HG03159 (cell line): ENCODE data around the gene TAB3.
"Not testable (repeated sequence)": the region's sequence is repeated elsewhere in the genome, so short reads cannot be mapped to it uniquely, and the experiment has no call there.

ENCODE experiments used
- ATAC-seq: cut with Tn5 transposase; IDR thresholded peaks from one replicate; pipeline ENCODE4 v1.9.1; 2021; ENCODE audit warnings: mild to moderate bottlenecking, moderate library complexity; ENCODE audit not compliant: unreplicated experiment

The TAB3 gene

GRCh38 chrX:30819080-30819479 lies 70.0 kb downstream of the TAB3 start:
- no peak for ATAC-seq

- ATAC-seq = no peak
Observed at GRCh38 chrX:30816079-30816478, 73.0 kb downstream of the TAB3 start.

GRCh38 chrX:30814978-30815377 lies 74.1 kb downstream of the TAB3 start:
- ATAC-seq = peak; percentile 55

DNA sequence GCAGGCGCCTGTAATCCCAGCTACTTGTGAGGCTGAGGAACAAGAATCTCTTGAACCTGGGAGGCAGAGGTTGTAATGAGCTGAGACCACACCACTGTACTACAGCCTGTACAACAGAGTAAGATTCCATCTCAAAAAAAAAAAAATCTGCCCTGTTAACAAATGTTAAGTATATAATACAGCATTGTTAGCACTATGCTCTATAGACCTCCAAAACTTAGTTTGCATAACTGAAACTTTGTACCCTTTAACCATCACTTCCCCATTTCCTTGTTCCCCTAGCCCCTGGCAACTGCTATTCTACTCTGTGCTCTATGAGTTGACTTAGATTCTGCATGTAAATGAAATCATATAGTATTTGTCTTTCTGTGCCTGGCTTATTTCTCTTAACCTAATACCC lies 76.7 kb downstream of the TAB3 start:
- peak; percentile 95 for ATAC-seq

DNA sequence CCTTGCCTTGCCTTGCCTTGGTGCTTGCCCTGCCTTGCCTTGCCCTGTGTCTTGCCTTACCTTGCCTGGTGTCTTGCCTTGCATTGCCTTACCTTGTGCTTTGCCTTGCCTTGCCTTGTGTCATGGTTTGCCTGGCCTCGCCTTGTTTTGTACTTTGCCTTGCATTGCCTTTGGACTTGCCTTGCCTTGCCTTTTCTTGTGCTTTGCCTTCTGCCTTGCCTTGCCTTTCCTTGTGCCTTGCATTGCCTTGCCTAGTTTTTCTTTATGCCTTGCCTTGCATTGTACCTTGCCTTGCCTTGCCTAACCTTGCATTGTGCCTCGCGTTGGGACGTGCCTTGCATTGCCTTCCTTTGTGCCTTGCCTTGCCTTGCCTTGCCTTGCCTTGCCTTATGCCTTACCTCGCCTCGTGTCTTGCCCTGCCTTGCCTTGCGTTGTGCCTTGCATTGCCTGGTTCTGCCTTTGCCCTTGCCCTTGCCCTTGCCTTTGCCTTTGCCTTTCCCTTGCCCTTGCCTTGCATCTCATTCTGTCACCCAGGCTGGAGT lies 82.8 kb downstream of the TAB3 start:
- no peak for ATAC-seq

DNA sequence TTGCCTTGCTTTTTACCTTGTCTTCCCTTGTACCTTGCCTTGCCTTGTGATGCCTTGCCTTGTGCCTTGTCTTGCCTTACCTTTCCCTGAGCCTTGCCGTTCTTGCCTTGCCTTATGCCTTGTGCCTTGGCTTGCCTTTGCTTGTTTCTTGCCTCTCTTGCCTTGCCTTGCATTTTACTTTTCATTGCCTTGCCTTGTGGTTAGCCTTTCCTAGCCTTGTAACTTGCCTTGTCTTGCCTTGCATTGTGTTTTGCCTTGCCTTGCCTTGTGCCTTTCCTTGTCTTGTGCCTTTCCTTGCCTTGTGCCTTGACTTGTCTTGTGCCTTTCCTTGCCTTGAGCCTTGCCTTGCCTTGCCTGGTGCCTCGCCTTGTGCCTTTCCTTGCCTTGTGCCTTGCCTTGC lies 84.6 kb downstream of the TAB3 start:
- no peak for ATAC-seq

DNA sequence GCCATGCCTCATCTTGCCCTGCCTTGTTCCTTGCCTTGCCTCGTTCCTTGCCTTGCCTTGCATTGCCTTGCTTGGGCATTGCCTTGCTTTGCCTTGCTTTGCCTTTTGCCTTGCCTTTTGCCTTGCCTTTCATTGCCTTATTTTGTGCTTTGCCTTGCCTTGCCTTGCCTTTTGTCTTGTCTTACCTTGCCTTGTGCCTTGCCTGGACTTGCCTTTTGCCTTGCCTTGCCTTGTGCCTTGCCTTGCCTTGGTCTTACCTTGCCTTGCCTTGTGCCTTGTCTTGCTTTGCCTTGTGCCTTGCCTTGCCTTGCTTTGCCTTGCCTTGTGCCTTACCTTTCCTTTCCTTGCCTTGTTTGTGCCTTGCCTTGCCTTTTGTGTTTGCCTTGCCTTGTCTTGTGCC lies 88.2 kb downstream of the TAB3 start:
- ATAC-seq = no peak

DNA sequence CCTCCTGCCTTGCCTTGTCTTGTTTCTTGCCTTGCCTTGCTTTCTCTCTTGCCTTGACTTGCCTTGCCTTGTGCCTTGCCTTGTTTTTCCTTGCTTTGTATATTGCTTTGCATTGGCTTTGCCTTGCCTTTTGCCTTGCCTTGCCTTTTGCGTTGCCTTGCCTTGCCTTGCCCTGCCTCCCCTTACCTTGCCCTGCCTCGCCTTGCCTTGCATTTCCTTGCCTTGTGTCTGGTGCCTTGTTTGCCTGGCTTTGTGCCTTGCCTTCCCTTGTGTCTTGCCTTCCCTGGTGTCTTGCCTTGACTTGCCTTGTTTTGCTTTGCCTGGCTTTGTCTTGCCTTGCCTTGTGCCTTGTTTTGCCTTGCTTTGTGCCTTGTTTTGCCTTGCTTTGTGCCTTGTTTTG lies 89.7 kb downstream of the TAB3 start:
- ATAC-seq = no peak

GRCh38 chrX:30798810-30799209 lies 90.2 kb downstream of the TAB3 start:
- ATAC-seq = no peak

DNA sequence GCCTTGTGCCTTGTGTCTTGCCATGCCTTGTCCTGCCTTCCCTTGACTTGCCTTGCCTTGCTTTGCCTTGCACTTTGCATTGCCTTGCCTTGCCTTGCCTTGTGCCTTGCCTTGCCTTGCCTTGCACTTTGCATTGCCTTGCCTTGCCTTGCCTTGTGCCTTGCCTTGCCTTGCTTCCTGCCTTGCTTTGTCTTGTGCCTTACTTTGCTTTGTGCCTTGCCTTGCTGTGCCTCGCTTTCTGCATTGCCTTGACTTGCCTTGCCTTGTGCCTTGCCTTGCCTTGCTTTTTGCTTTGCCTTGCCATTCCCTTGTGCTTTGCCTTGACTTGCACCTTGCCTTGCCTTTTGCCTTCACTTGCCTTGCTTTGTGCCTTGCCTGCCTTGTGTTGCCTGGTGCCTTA lies 91.8 kb downstream of the TAB3 start:
- not testable (repeated sequence) for ATAC-seq

DNA sequence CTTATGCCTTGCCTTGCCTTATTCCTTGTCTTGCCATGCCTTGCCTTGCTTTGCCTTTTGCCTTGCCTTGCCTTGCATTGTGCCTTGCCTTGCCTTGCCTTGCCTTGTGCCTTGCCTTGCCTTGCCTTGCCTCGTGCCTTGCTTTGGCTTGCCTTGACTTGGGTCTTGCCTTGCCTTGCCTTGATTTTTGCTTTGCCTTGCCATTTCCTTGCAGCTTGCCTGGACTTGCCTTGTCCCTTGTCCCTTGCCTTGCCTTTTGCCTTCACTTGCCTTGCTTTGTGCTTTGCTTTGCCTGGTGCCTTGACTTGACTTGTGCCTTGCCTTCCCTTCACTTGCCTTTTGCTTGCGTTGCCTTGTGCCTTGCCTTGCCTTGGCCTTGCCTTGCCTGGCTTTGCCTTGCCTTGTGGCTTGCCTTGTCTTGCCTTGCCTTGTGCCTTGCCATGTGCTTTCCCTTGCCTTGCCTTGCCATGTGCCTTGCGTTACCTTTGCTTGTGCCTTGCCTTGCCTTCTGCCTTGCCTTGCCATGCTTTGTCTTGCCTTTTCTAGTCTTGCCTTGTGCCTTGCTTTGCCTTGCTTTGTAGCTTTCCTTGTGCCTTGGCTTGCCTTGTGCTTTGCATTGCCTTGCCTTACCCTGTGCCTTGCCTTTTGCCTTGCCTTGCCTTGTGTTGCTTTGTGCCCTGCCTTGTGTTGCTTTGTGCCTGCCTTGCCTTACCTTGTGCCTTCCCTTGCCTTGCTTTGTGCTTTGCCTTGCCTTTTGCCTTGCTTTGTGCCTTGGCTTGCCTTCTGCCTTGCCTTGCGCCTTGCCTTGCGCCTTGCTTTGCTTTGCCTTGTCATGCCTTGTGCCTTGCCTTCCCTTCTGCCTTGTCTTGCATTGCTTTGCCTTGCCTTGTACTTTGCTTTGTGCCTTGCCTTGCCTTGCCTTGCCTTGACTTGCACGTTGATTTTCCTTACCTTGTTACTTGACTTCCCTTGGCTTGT lies 92.8 kb downstream of the TAB3 start:
- ATAC-seq = no peak

- ATAC-seq = no peak
Observed at GRCh38 chrX:30794497-30794896, 94.6 kb downstream of the TAB3 start.

- no peak for ATAC-seq
Observed at GRCh38 chrX:30793767-30794103, 95.3 kb downstream of the TAB3 start.

DNA sequence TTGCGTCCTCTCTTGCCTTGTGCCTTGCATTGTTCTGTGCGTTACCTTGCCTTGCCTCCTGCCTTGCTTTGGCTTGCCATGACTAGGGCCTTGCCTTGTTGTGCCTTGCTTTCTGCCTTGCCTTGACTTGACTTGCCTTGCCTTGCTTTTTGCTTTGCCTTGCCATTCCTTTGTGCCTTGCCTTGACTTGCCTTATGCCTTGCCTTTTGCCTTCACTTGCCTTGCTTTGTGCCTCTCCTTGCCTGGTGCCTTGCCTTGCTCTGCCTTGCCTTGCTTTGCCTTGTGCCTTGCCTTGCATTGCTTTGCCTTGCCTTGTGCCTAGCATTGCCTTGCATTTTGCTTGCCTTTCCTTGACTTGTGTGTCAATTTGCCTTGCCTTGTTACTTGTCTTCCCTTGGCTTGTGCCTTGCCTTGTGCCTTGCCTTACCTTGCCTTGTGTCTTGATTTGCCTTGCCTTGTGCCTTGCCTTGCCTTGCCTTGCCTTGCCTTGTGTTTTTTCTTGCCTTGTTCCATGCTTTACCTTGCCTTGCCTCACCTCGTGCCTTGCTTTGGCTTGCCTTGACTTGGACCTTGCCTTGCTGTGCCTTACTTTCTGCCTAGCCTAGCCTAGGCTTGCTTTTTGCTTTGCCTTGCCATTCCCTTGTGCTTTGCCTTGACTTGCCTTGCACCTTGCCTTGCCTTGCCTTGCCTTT lies 95.8 kb downstream of the TAB3 start:
- ATAC-seq = no peak

GRCh38 chrX:30791296-30792278 lies 97.5 kb downstream of the TAB3 start:
- no peak for ATAC-seq

DNA sequence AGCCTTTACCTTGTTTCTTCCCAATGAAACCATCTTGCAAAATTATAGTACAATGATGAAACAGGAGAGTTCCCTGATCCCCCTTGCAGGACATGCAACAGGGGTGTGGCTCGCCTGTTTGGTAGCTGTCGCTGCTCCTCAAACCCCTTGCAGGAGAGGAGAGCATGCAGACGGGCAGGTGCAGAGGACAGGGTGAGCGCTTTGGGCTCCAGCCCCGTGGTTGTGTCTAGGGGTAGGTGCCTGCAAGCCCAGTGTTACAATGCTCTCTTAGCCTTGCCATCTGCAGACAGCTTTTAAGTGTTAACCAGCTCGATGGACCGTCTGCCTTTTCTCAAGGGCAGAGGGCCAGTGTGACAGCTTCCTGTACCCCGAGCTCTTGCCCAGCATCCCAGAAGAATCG lies 102.0 kb downstream of the TAB3 start:
- ATAC-seq = no peak

DNA sequence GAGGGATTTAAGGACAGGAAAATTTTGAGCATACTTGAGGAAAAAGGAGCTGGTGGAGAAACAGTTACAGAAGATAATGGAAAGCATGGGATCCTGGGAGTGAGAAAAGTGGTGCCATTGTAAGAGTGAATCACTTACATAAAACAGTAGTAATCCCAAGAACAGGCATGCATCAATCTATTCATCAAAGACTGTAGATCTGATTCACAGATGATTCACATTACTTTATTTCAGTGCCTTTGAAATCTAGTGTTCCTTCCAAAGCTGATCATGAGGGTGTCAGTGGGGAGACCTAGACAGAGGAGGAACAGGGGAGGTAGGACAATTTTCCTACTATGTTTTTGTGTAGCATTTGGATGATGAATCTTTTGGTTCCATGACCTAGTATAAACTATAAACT lies 102.7 kb downstream of the TAB3 start:
- ATAC-seq = no peak

GRCh38 chrX:30781711-30782444 lies 107.2 kb downstream of the TAB3 start:
- ATAC-seq = no peak

- no peak for ATAC-seq
Observed at GRCh38 chrX:30779453-30780030, 109.5 kb downstream of the TAB3 start.

DNA sequence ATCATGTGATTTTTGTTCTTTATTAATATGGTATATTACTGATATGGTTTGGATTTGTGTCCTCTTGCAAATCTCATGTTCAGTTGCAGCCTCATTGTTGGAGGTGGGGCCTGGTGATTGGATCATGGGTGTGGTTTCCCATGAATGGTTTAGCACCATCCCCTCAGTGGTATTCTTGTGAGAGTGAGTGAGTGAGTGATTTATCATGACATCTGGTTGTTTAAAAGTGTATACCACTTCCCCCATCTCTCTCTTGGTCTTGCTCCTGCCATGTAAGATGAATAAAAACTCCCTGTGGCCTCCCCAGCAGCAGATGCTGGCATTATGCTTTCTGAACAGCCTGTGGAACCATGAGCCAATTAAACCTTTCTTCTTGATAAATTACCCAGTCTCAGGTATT lies 111.5 kb downstream of the TAB3 start:
- ATAC-seq = no peak
